HL-60/S4 treated with retinoic acid at 250 ng/mL for 4 days and 3 days (cell line): ENCODE measurements around the gene HS3ST2.

Source experiments
- in situ Hi-C: fragments of 300-500 bp; cut with MboI; formaldehyde crosslinking; loops from 2 replicates; pipeline ENCODE4 v1.7.0; 2022; ENCODE audit warnings: low sequenced_read_pairs

HS3ST2 gene

DNA sequence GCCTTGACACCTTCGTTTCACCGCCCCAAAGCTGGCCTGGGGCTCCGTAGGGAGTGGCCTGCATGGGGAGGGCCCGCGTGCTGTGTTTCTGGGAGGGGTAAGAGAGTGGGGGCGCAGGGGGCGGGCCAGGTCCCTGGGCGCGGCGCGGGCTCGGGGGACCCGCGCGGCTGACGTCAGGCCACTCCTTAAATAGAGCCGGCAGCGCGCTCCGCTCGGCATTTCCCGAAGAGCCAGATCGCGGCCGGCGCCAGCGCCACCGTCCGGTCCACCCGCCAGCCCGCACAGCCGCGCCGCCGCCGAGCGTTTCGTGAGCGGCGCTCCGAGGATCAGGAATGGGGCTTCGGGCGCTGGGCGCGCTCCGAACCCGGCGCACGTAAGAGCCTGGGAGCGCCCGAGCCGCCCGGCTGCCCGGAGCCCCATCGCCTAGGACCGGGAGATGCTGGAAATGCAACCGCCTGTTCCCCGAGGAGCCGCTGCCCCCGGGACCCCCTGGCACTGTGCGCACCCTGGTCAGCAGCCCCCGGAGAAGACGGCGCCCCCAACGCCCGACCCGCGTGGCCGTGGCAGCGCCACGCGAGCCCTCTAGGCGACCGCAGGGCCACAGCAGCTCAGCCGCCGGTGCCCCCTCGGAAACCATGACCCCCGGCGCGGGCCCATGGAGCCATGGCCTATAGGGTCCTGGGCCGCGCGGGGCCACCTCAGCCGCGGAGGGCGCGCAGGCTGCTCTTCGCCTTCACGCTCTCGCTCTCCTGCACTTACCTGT is at the start of gene HS3ST2:
HS3ST2 (plus strand) TSS at position 215 of the 763 bp plus-strand sequence; CDS start at position 664, 449 bp downstream.
- in situ Hi-C loops = no loop called here

- in situ Hi-C loops = no loop called here
These were observed 49.2 kb upstream of the HS3ST2 start for GRCh38 chr16:22764662-22765327.

GRCh38 chr16:22765479-22765878 is 48.5 kb upstream of the HS3ST2 start:
- in situ Hi-C loops = no loop called here

GRCh38 chr16:22770866-22771265 is 43.1 kb upstream of the HS3ST2 start:
- in situ Hi-C loops = no loop called here

GRCh38 chr16:22771551-22771950 is 42.4 kb upstream of the HS3ST2 start:
- in situ Hi-C loops = no loop called here

- in situ Hi-C loops = no loop called here
These were observed 38.6 kb upstream of the HS3ST2 start for GRCh38 chr16:22775220-22775922.

- in situ Hi-C loops = no loop called here
These were observed 32.5 kb upstream of the HS3ST2 start for GRCh38 chr16:22781480-22781879.

DNA sequence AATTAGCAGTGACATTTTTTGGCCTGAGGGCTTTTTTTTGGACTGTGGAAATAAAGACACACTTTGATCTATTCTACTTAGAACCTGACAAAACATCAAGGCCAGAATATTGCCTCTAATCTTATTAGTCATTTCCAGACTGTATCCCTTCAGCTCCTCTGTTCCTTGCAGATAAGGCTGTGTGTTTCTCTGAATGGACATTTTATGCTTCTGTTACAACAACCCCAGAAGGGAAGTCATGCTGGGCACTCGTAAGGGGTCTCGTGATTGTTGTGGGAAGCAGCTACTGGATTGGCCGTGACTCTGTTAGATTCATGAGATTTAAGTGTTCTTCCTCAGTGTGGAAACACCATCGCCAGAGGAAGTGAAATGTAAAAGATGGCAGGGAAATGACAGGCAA is 31.6 kb upstream of the HS3ST2 start:
- in situ Hi-C loops = no loop called here

DNA sequence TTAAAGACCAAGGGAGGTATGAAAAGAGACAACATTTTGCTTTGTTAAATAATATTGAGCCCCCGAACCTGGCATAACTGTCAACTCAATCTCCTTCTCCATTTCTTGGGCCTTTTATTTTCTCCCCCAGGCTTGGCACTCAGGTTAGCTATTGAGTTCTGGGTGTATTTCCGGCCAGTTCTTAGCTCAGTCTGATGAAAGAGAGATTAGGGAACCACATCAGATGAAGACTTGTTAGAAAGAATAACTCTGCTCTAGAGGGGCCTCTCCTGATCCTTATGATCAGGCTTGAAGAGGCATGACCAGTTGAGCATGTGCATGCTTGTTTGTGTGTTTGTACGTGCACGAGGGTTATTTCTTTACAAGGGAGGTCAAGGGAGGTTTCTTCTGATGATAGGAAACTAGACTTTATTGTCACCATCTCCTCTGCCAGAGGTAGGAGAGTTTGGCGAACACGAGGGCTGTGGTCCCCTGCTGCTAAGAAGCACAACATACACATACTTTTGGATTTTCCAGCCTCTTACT is 29.2 kb upstream of the HS3ST2 start:
- in situ Hi-C loops = no loop called here

- in situ Hi-C loops = no loop called here
These were observed 28.4 kb upstream of the HS3ST2 start for GRCh38 chr16:22785552-22785951.

DNA sequence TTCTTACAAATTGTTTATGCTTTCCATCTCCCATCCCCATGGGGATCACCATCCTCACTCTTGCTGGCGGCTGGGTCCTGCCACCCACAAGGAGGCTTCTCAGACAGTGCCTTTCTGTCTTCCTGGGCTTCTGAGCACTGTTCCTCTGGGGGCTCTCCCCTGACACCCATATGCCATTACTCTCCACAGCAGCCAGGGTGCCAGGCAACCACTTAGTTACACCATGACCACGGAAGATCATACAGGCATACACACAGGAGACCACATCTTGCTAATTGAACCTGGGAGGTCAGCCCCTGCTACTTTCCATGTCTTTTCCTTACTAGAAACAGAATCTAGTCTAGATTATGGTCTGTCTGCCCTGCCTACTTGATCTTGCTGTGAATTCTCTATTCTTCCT is 27.7 kb upstream of the HS3ST2 start:
- in situ Hi-C loops = no loop called here

DNA sequence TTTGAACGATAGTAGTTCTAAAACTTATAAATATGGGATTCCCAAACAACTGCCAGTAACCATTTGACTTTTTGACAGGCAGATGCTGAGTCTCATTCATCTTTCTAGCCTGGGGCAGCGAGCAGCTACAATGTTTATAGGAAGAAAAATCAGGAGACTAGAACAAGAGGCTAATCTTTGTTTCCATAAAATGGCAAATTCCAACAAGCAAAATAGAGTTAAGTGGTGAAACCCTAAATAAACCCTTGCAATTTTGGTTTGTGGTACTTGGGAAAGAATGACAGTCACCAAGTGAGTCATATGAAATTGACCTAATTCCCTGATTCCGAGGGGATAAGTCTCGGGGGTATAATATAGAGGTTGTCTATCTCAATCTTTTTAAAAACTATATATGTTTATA is 27.3 kb upstream of the HS3ST2 start:
- in situ Hi-C loops = no loop called here

DNA sequence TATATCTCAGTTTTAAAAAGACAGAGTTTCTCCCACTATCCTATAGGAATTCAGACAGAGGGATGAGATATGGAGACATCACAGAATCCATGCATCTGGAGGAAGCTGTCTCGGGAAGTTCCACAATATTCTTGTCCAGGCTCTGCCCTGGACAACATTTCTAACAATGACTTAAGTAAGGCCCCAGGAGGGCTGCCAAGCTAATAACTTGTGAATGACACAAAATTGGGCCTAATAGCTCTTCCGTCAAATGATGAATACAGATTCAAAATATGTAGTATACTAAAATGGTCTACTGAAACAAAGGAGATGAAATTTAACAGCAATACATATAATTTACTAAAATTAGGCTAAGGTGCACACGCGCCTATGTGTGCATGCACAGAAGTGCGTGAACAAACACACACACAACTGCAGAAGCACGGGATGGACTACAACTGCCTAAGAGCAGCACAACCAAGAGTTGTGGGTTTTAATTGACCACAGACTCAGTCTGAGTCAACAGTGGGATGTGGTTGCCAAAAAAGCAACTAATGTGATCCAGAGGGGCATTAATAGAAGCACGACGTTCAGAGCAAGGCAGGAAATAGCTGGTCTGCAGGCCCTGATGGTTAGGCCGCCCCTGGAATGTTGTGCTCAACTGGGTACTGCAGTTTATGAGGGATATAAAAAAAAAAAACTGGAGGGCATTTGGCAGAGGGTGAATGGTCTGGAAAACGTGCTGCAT is 26.3 kb upstream of the HS3ST2 start:
- in situ Hi-C loops = no loop called here

GRCh38 chr16:22788193-22788530 is 25.8 kb upstream of the HS3ST2 start:
- in situ Hi-C loops = no loop called here

- in situ Hi-C loops = no loop called here
These were observed 24.5 kb upstream of the HS3ST2 start for GRCh38 chr16:22789281-22789945.

DNA sequence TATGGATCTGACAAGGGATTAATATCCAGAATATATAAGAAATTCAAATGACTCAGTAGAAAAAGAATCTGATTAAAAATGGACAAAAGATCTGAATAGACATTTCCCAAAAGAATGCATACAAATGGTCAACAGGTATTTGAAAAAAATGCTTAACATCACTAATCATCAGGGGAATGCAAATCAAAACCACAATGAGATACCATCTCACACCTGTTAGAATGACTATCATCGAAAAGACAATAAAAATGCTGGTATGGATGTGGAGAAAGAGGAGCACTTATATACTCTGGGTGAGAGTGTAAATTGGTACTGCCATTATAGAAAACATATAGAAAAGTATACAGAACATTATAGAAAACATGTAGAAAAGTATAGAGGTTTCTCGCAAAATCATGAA is 16.4 kb upstream of the HS3ST2 start:
- in situ Hi-C loops = no loop called here

- in situ Hi-C loops = no loop called here
These were observed 14.8 kb upstream of the HS3ST2 start for GRCh38 chr16:22799113-22799512.

- in situ Hi-C loops = no loop called here
These were observed 9.1 kb upstream of the HS3ST2 start for GRCh38 chr16:22804893-22805292.

DNA sequence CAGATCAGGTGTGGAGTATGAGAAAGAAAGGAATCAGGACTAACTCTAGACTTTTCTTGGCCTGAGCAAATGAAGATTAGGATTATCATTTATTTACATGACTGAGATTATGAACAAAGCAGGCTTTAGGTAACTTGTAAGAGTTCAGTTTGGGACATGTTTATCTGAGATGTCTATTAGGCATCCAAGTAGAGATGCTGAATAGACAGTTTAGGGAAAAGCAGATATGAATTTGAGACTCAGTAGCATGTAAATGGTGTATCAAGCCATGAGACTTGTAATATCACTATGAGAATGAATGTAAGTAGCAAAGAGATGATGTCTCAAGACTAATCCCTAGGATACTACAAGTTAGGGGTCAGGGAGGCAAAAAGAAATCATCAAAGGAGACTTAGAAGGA is 8.6 kb upstream of the HS3ST2 start:
- in situ Hi-C loops = no loop called here

- in situ Hi-C loops = no loop called here
These were observed 7.2 kb upstream of the HS3ST2 start for GRCh38 chr16:22806811-22807210.

GRCh38 chr16:22810226-22810625 is 3.7 kb upstream of the HS3ST2 start:
- in situ Hi-C loops = no loop called here
